Heart right ventricle (tissue), 16 donors: Measurements from ENCODE around the gene NCAPD3. TPM values are rescaled to one million over a fixed set of nuclear protein-coding genes. Genes with fewer than 3 reads are reported as not detected.
A peak's percentile ranks its signal among the peaks of the same experiment; 100 is the strongest.

Experiments
- ATAC-seq, 8 donors: fragments of 200-7000 bp; cut with Tn5 transposase; one replicate each; pipeline ENCODE4 v1.9.1; 2020; ENCODE audit warnings: mild to moderate bottlenecking in 8 of 8, moderate library complexity in 8 of 8, moderate number of reproducible peaks in 1 of 8
- DNase-seq, 2 donors: peaks; one replicate each; pipeline ENCODE4 v3.0.0-alpha.2; 2020
- H3K27ac ChIP-seq, 10 donors: fragments of 200-600 bp; sonication (generic) in 2 of 10; one replicate each; pipeline versions ENCODE4 v1.5.0 to v1.8.0; 2020 to 2022; ENCODE audit warnings: mild to moderate bottlenecking in 3 of 10
- H3K27me3 ChIP-seq, 7 donors: fragments of 200-600 bp; one replicate each; pipeline ENCODE4 v1.8.0; 2021 to 2022; ENCODE audit warnings: mild to moderate bottlenecking in 2 of 7
- H3K36me3 ChIP-seq, 9 donors: fragments of 200-600 bp; sonication (generic) in 1 of 9; one replicate each; pipeline versions ENCODE4 v1.5.0 to v1.8.0; 2020 to 2022; ENCODE audit warnings: mild to moderate bottlenecking in 2 of 9
- H3K4me1 ChIP-seq, 9 donors: fragments of 200-600 bp; sonication (generic) in 1 of 9; one replicate each; pipeline versions ENCODE4 v1.5.0 to v1.8.0; 2020 to 2022; ENCODE audit warnings: mild to moderate bottlenecking in 4 of 9
- H3K4me3 ChIP-seq, 10 donors: fragments of 200-600 bp; sonication (generic) in 2 of 10; one replicate each; pipeline versions ENCODE4 v1.5.0 to v1.8.0; 2020 to 2022; ENCODE audit warnings: mild to moderate bottlenecking in 7 of 10, moderate library complexity in 2 of 10
- H3K9me3 ChIP-seq, 11 donors: fragments of 200-600 bp in 10 of 11; sonication (generic) in 2 of 11; one replicate each; pipeline versions ENCODE4 v1.5.0 to v1.8.0; 2013 to 2022; ENCODE audit warnings: mild to moderate bottlenecking in 2 of 11, control low read depth in 1 of 11, moderate library complexity in 1 of 11
- WGBS, 2 donors: extraction: QIAGEN DNeasy Blood & Tissue Kit; methylation state at CpG; one replicate each; pipeline ENCODE4 v1.1.7; 2013; ENCODE audit warnings: inconsistent platforms in 1 of 2; 5-methylcytosine and 5-hydroxymethylcytosine counted together
- intact Hi-C, 10 donors: fragments of 100-400 bp; cut with DNase I; formaldehyde crosslinking; loops; one replicate each; pipeline versions ENCODE4 v1.11.1 to v1.14.2; 2022
- polyA plus RNA-seq, 2 donors: library from polyadenylated mRNA; stranded (reverse); fragments of 200-250 nt; gene quantifications; one replicate each; pipeline ENCODE4 v1.2.3, GENCODE V29; 2013
- total RNA-seq, 10 donors: library from RNA; stranded (reverse); fragmentation: NEBNext Ultra II Directional in 3 of 10; extraction: Animal tissue kit (Norgen Biotek cat#: 25700) in 3 of 10; gene quantifications; one replicate each; pipeline versions ENCODE4 v1.2.1 to v1.2.4, GENCODE V29; 2021 to 2023
- TF ChIP-seq, protein P1 (sequence below), 9 donors: fragments of 200-600 bp; sonication (generic) in 2 of 9; IDR thresholded peaks; one replicate each; pipeline versions ENCODE4 v1.5.0 to v1.8.0; 2021 to 2022; ENCODE audit warnings: antibody characterized with exemption in 9 of 9, mild to moderate bottlenecking in 5 of 9, moderate library complexity in 1 of 9
- donor health status: Arrhythmogenic right ventricular cardiomyopathy.
- donor health status: ischemic (EF 13 %, LVEDD 7.1; RV severe dilation, severe dysfunction).
- donor health status: healthy with polysubstance abuse.
- donor health status: DM: no; HTN: yes; CAD: no.
- donor health status: DM: no; HTN: no; CAD: no.
- donor health status: ischemic (EF 25% LVEDD 6.9; RV normal size, moderate dysfunction).
- donor health status: ischemic (EF 25% LVEDD 5.7; RV mildly dilated, moderate dysfunction).
- donor health status: healthy.
- donor health status: DM: yes; HTN: yes; CAD: no.
- donor health status: Ischemic cardiomyopathy.
- donor health status: ischemic (EF 35%, LVEDD 5.7; RV mildly dilated, moderate dysfunction).
- donor health status: nonischemic (EF 11% LVEDD 7.7; RV severe dilation, severe dysfunction).
- donor health status: DM: yes; HTN: yes; CAD: no.
- donor health status: PGD.
- donor health status: ischemic (EF 29% LVEDD 5.4; RV normal size, mild dysfunction).
- donor health status: nonischemic (EF 23%, LVEDD 6.1; RV moderate dilation, normal function).

The NCAPD3 gene
- total and polyA plus RNA-seq, 12 donors, result 4.2 to 16.7 (median 11.0) TPM

- 81% methylated on average over 4 of the region's 4 CpGs for WGBS, 2 donors
- Histone ChIP-seq H3K4me3 (no peak overlapping the region), H3K27me3 (no peaks in the 10 kb centered on the region), H3K27ac (no peak overlapping the region), H3K4me1 (peaks cover 0 to 11% (median 3%) of the 10 kb centered on the region in 9 donors), H3K36me3 (peaks cover 0 to 100% (median 81%) of the 10 kb centered on the region in 9 donors), H3K9me3 (no peaks in the 10 kb centered on the region)
- TF ChIP-seq, protein P1, sequence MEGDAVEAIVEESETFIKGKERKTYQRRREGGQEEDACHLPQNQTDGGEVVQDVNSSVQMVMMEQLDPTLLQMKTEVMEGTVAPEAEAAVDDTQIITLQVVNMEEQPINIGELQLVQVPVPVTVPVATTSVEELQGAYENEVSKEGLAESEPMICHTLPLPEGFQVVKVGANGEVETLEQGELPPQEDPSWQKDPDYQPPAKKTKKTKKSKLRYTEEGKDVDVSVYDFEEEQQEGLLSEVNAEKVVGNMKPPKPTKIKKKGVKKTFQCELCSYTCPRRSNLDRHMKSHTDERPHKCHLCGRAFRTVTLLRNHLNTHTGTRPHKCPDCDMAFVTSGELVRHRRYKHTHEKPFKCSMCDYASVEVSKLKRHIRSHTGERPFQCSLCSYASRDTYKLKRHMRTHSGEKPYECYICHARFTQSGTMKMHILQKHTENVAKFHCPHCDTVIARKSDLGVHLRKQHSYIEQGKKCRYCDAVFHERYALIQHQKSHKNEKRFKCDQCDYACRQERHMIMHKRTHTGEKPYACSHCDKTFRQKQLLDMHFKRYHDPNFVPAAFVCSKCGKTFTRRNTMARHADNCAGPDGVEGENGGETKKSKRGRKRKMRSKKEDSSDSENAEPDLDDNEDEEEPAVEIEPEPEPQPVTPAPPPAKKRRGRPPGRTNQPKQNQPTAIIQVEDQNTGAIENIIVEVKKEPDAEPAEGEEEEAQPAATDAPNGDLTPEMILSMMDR (IDR thresholded peaks at IDR 0.05), result no peak
- DNase-seq (no peak), ATAC-seq (no peak)
- intact Hi-C loops, result no loop called here
Measured at GRCh38 chr11:134246678-134247077, 22.9 kb upstream of the NCAPD3 start.

GRCh38 chr11:134246100-134246499, 22.3 kb upstream of the NCAPD3 start:
- Histone ChIP-seq H3K4me3 (no peak overlapping the region), H3K36me3 (peaks cover 0 to 100% (median 87%) of the 10 kb centered on the region in 9 donors)

DNA sequence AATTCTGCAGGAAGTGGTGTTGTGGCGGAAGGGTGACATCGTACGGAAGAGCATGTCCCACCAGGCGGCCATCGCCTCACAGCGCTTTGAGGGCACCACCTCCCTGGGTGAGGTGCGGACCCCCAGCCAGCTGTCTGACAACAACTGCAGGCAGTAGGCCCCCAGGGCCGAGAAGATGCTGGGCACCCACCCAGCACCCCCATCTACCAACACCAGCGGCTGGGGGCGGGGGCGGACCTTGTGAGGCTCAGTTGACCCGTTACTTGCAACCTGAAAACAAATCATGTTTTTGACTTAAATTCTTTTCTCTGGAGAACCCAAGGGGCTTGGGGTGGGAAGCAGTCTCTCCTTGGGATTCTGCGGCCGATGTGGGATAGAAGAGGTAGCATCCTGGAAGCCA, 21.7 kb upstream of the NCAPD3 start:
- ATAC-seq, result no peak
- intact Hi-C loops, result no loop called here
- Histone ChIP-seq H3K4me3 (no peak overlapping the region), H3K36me3 (peaks cover 0 to 99% (median 89%) of the 10 kb centered on the region in 9 donors), H3K4me1 (peaks cover 0 to 6% (median 0%) of the 10 kb centered on the region in 9 donors), H3K27ac (no peak overlapping the region), H3K9me3 (no peaks in the 10 kb centered on the region), H3K27me3 (no peaks in the 10 kb centered on the region)
- TF ChIP-seq, protein P1 (IDR thresholded peaks at IDR 0.05), result no peak
- no peak for DNase-seq
- WGBS, 2 donors, result 93 to 94% methylated on average over 14 of the region's 14 CpGs

More at GRCh38 chr11:134246100-134246499, 22.3 kb upstream of the NCAPD3 start:
- DNase-seq (no peak), ATAC-seq (no peak)
- TF ChIP-seq, protein P1 (IDR thresholded peaks at IDR 0.05), result no peak
- H3K9me3 ChIP-seq, result no peaks in the 10 kb centered on the region
- intact Hi-C loops, result no loop called here
- WGBS, 2 donors, result 90 to 94% methylated on average over 11 of the region's 11 CpGs
- H3K27ac ChIP-seq, result no peak overlapping the region
- no peaks in the 10 kb centered on the region for H3K27me3 ChIP-seq
- peaks cover 0 to 9% (median 0%) of the 10 kb centered on the region in 9 donors for H3K4me1 ChIP-seq

GRCh38 chr11:134244593-134244992, 20.8 kb upstream of the NCAPD3 start:
- 54 to 68% methylated on average over 7 of the region's 7 CpGs for WGBS, 2 donors

More at GRCh38 chr11:134244593-134244992, 20.8 kb upstream of the NCAPD3 start:
- H3K27me3 ChIP-seq, result no peaks in the 10 kb centered on the region
- no peak overlapping the region for H3K4me3 ChIP-seq
- DNase-seq (no peak), ATAC-seq (peak in 4 of 8 donors; percentile 20 to 39 (median 24))
- intact Hi-C loops, result no loop called here
- TF ChIP-seq, protein P1 (IDR thresholded peaks at IDR 0.05), result peak in 6 of 9 donors; percentile 26 to 51 (median 30)
- H3K4me1 ChIP-seq, result no peaks in the 10 kb centered on the region
- no peak overlapping the region for H3K27ac ChIP-seq
- H3K9me3 ChIP-seq, result no peaks in the 10 kb centered on the region
- peaks cover 0 to 99% (median 86%) of the 10 kb centered on the region in 9 donors for H3K36me3 ChIP-seq
